Suprapubic skin (tissue), 4 donors: ENCODE data around the gene KBTBD3.

Experiments
- CTCF ChIP-seq, 2 donors: fragments of 200-600 bp in 1 of 2; fragments of 450-650 bp in 1 of 2; sonication (generic) in 1 of 2; IDR thresholded peaks; one replicate each; pipeline ENCODE4 v1.5.1; 2016 to 2019; ENCODE audit warnings: antibody characterized with exemption in 2 of 2, mild to moderate bottlenecking in 1 of 2, moderate library complexity in 1 of 2
- POLR2A ChIP-seq, 2 donors: fragments of 450-650 bp; IDR thresholded peaks; one replicate each; pipeline ENCODE4 v1.6.1; 2017; ENCODE audit warnings: antibody characterized with exemption in 2 of 2, mild to moderate bottlenecking in 2 of 2, moderate library complexity in 2 of 2
- POLR2AphosphoS5 ChIP-seq, 3 donors: sonication (generic); formaldehyde crosslinking; IDR thresholded peaks; one replicate each; pipeline ENCODE4 v1.6.1; 2017; ENCODE audit warnings: antibody characterized with exemption in 3 of 3

DNA sequence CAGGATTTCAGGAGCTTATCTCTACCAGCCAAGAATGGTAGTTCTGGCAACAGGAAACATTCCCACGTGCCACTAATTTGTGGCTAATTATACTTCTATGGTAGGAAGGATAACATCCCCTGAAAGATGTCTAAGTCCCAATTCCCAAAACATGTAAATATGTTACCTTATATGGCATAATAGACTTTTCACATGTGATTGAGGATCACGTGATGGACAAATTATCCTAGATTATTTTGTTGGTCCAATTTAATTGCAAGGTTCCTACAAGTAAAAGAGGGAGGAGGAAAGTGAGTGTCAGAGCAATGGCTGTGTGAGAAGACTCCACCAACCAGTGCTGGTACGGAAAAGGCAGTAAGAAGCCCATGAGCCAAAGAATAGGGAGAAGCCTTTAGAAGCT is 45.2 kb downstream of the KBTBD3 start:
- no peak for TF ChIP-seq POLR2A (IDR thresholded peaks at IDR 0.05)
- no peak for TF ChIP-seq CTCF (IDR thresholded peaks at IDR 0.05)
- no peak for TF ChIP-seq POLR2AphosphoS5 (IDR thresholded peaks at IDR 0.05)
